ENCODE results near the gene HBB.

DNA sequence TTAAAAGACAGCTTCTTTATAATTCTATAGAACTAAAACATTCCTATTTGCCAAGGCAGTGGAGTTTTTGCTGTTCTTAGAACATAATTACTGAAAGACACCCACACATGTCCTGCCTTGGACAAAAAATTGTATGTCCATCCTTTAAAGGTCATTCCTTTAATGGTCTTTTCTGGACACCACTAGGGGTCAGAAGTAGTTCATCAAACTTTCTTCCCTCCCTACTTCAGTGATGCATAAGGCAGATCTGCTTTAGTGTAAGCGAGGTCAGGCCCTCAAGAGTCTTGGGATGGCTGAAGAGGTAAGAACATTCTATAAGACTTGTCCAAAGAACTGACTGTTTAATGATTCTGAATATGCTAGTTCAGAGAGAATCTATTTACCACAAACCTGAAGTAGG is 22.1 kb downstream of the HBB start:
- TF ChIP-seq, protein P1, sequence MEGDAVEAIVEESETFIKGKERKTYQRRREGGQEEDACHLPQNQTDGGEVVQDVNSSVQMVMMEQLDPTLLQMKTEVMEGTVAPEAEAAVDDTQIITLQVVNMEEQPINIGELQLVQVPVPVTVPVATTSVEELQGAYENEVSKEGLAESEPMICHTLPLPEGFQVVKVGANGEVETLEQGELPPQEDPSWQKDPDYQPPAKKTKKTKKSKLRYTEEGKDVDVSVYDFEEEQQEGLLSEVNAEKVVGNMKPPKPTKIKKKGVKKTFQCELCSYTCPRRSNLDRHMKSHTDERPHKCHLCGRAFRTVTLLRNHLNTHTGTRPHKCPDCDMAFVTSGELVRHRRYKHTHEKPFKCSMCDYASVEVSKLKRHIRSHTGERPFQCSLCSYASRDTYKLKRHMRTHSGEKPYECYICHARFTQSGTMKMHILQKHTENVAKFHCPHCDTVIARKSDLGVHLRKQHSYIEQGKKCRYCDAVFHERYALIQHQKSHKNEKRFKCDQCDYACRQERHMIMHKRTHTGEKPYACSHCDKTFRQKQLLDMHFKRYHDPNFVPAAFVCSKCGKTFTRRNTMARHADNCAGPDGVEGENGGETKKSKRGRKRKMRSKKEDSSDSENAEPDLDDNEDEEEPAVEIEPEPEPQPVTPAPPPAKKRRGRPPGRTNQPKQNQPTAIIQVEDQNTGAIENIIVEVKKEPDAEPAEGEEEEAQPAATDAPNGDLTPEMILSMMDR (IDR thresholded peaks at IDR 0.05), result peak; percentile 76
- no peak for TF ChIP-seq EZH2phosphoT487 (IDR thresholded peaks at IDR 0.05)
- TF ChIP-seq EZH2 (IDR thresholded peaks at IDR 0.05), result no peak

Data from neural progenitor cell (in vitro differentiated cells).